ENCODE measurements around the gene KLF3. TPM values are rescaled to one million over a fixed set of nuclear protein-coding genes. Genes with fewer than 3 reads are reported as not detected.

The KLF3 gene
- total and polyA plus RNA-seq, 2 experiments from 2014 or later, result 13.8 to 14.7 TPM

- Histone ChIP-seq H4K20me1 (ENCODE audit: insufficient read depth) (no peaks in the 10 kb centered on the region), H3F3A (ENCODE audit: insufficient read depth) (peaks cover 7% of the 10 kb centered on the region; the same call in 1 of the 2 replicates), H3K9ac (no peak overlapping the region), H3K4me3 (no peak overlapping the region), H3K27ac (peak overlapping the region; percentile 31), H3K4me2 (ENCODE audit: unreplicated experiment) (no peak overlapping the region), H3K4me1 (ENCODE audit: insufficient read depth) (peaks cover 25% of the 10 kb centered on the region), H3K9me2 (ENCODE audit: insufficient read depth) (no peaks in the 10 kb centered on the region; the same call in 1 of the 2 replicates), H3K27me3 (replicated peaks; ENCODE audit: insufficient read depth) (no peaks in the 10 kb centered on the region), H3K9me3 (ENCODE audit: low read depth) (no peaks in the 10 kb centered on the region), H2AFZ (no peak overlapping the region), H3K36me3 (ENCODE audit: low read depth) (no peaks in the 10 kb centered on the region), H3K79me2 (ENCODE audit: insufficient read depth) (no peaks in the 10 kb centered on the region)
- TF ChIP-seq EZH2phosphoT487 (IDR thresholded peaks at IDR 0.05; ENCODE audit: insufficient read depth, low read depth), result 0 out of 2 replicates have a peak, but pooled peaks have one; percentile 47
- no peak for TF ChIP-seq EZH2 (IDR thresholded peaks at IDR 0.05; ENCODE audit: insufficient read depth, poor library complexity, severe bottlenecking)
- 5 to 10% methylated on average over 4 of the region's 4 CpGs for WGBS, 2 experiments (ENCODE audit: low coverage in 1 of 2, low lambda C conversion rate in 2 of 2, missing lambda C conversion rate in 2 of 2)
- DNase-seq, result peak; percentile 66
- in situ Hi-C loops (cut with MboI), result no loop called here
Measured at GRCh38 chr4:38715050-38715449, 51.1 kb downstream of the KLF3 start.

DNA sequence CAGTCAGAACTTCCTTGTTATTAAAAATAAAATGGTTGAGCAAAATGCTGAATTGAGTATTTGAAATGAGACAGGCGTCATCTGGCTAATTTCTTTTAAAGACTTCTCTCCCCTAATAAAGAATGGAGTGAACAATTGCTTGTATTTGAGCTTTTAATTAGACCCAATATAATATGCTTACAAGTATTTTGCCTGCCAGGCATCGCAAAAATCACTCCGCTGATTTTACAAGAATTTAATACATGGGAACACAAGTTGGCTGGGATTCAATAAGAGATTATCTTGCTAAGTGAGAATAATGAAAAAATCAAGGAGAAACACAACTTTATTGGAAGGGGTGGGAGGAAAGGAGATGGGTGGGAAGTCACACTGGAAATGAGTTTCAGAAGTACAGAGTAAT is 52.3 kb downstream of the KLF3 start:
- no peaks in the 10 kb centered on the region for H3K27me3 ChIP-seq (replicated peaks; ENCODE audit: insufficient read depth)
- no peaks in the 10 kb centered on the region for H4K20me1 ChIP-seq (ENCODE audit: insufficient read depth)
- 76 to 87% methylated on average over 3 of the region's 3 CpGs for WGBS, 2 experiments (ENCODE audit: low coverage in 1 of 2, low lambda C conversion rate in 2 of 2, missing lambda C conversion rate in 2 of 2)
- DNase-seq, result no peak
- no peak overlapping the region for H2AFZ ChIP-seq
- H3F3A ChIP-seq (ENCODE audit: insufficient read depth), result peaks cover 7% of the 10 kb centered on the region; the same call in 1 of the 2 replicates
- H3K4me2 ChIP-seq (ENCODE audit: unreplicated experiment), result no peak overlapping the region
- no peak for TF ChIP-seq EZH2phosphoT487 (IDR thresholded peaks at IDR 0.05; ENCODE audit: insufficient read depth, low read depth)
- no peak for TF ChIP-seq EZH2 (IDR thresholded peaks at IDR 0.05; ENCODE audit: insufficient read depth, poor library complexity, severe bottlenecking)
- H3K79me2 ChIP-seq (ENCODE audit: insufficient read depth), result no peaks in the 10 kb centered on the region
- H3K9me2 ChIP-seq (ENCODE audit: insufficient read depth), result no peaks in the 10 kb centered on the region; the same call in 1 of the 2 replicates
- no peak overlapping the region for H3K27ac ChIP-seq
- H3K9me3 ChIP-seq (ENCODE audit: low read depth), result no peaks in the 10 kb centered on the region
- no peaks in the 10 kb centered on the region for H3K36me3 ChIP-seq (ENCODE audit: low read depth)
- H3K4me3 ChIP-seq, result no peak overlapping the region
- peaks cover 25% of the 10 kb centered on the region for H3K4me1 ChIP-seq (ENCODE audit: insufficient read depth)
- in situ Hi-C loops (cut with MboI), result no loop called here
- H3K9ac ChIP-seq, result no peak overlapping the region

GRCh38 chr4:38717604-38718003 is 53.6 kb downstream of the KLF3 start:
- peak; percentile 89 for DNase-seq
- in situ Hi-C loops (cut with MboI), result no loop called here
- Histone ChIP-seq H3K4me3 (peak overlapping the region; percentile 5; the same call in 1 of the 2 replicates), H3F3A (ENCODE audit: insufficient read depth) (peaks cover 7% of the 10 kb centered on the region; the same call in 1 of the 2 replicates), H4K20me1 (ENCODE audit: insufficient read depth) (no peaks in the 10 kb centered on the region), H3K79me2 (ENCODE audit: insufficient read depth) (no peaks in the 10 kb centered on the region), H3K9ac (peak overlapping the region; percentile 42), H3K9me3 (ENCODE audit: low read depth) (no peaks in the 10 kb centered on the region), H3K4me1 (ENCODE audit: insufficient read depth) (peaks cover 25% of the 10 kb centered on the region), H3K27me3 (replicated peaks; ENCODE audit: insufficient read depth) (no peaks in the 10 kb centered on the region), H2AFZ (peak overlapping the region; percentile 20; the same call in 1 of the 2 replicates), H3K27ac (peak overlapping the region; percentile 73), H3K4me2 (ENCODE audit: unreplicated experiment) (peak overlapping the region; percentile 33), H3K36me3 (ENCODE audit: low read depth) (no peaks in the 10 kb centered on the region), H3K9me2 (ENCODE audit: insufficient read depth) (no peaks in the 10 kb centered on the region; the same call in 1 of the 2 replicates)
- no peak for TF ChIP-seq EZH2phosphoT487 (IDR thresholded peaks at IDR 0.05; ENCODE audit: insufficient read depth, low read depth)
- no peak for TF ChIP-seq EZH2 (IDR thresholded peaks at IDR 0.05; ENCODE audit: insufficient read depth, poor library complexity, severe bottlenecking)
- 13 to 16% methylated on average over 5 of the region's 5 CpGs for WGBS, 2 experiments (ENCODE audit: low coverage in 1 of 2, low lambda C conversion rate in 2 of 2, missing lambda C conversion rate in 2 of 2)

DNA sequence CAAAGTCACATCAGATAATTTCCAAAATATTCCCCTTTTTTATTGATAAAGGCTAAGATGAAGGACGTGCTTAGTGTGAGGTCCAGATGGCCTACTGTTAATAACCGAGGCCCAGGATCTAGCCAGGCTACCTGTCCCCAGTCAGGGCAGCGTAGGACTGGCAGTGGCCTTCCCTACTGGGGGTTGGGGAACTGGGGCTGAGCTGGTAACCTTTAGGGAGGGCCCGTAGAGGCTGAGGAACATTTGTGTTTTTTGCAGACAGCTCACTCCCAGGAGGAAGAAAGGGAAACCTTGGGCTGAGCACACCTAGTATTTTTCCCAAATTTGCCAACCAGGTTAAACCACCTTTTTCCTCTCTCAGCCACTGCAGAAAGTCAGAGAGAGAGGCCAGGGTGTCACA is 59.1 kb downstream of the KLF3 start:
- DNase-seq, result no peak
- in situ Hi-C loops (cut with MboI), result loop anchor here (10.0 kb wide), 1 partner anchor 648 kb away; no protein-coding TSS in a partner anchor

More for the DNA sequence above, 59.1 kb downstream of the KLF3 start:
- Histone ChIP-seq H3K9ac (no peak overlapping the region), H3K4me3 (no peak overlapping the region), H3K27me3 (replicated peaks; ENCODE audit: insufficient read depth) (no peaks in the 10 kb centered on the region), H3K79me2 (ENCODE audit: insufficient read depth) (no peaks in the 10 kb centered on the region), H3K4me1 (ENCODE audit: insufficient read depth) (peaks cover 13% of the 10 kb centered on the region), H4K20me1 (ENCODE audit: insufficient read depth) (no peaks in the 10 kb centered on the region), H3K9me3 (ENCODE audit: low read depth) (no peaks in the 10 kb centered on the region), H2AFZ (no peak overlapping the region), H3F3A (ENCODE audit: insufficient read depth) (peaks cover 2% of the 10 kb centered on the region; the same call in 1 of the 2 replicates), H3K4me2 (ENCODE audit: unreplicated experiment) (no peak overlapping the region), H3K27ac (no peak overlapping the region), H3K9me2 (ENCODE audit: insufficient read depth) (no peaks in the 10 kb centered on the region), H3K36me3 (ENCODE audit: low read depth) (no peaks in the 10 kb centered on the region)
- WGBS, 2 experiments (ENCODE audit: low coverage in 1 of 2, low lambda C conversion rate in 2 of 2, missing lambda C conversion rate in 2 of 2), result 94 to 95% methylated on average over 4 of the region's 4 CpGs
- TF ChIP-seq EZH2 (IDR thresholded peaks at IDR 0.05; ENCODE audit: insufficient read depth, poor library complexity, severe bottlenecking) (no peak), EZH2phosphoT487 (IDR thresholded peaks at IDR 0.05; ENCODE audit: insufficient read depth, low read depth) (no peak)
